K562 (cell line): ENCODE data around the gene HIVEP1. TPM values are rescaled to one million over a fixed set of nuclear protein-coding genes. Genes with fewer than 3 reads are reported as not detected.

Experiments used
- AFF4 ChIP-seq: sonication (generic); formaldehyde crosslinking; IDR thresholded peaks from 2 replicates; pipeline ENCODE4 v1.8.0; 2023; ENCODE audit warnings: mild to moderate bottlenecking, missing genetic modification reagents
- CEBPB ChIP-seq: fragments of 450-650 bp; IDR thresholded peaks from 2 replicates; pipeline ENCODE4 v1.6.1; 2016; ENCODE audit warnings: missing genetic modification characterization, missing compliant biosample characterization
- CREB5 ChIP-seq: fragments of 250-450 bp; sonication (Bioruptor Pico); IDR thresholded peaks from 2 replicates; pipeline ENCODE4 v1.5.0; 2020; ENCODE audit warnings: mild to moderate bottlenecking
- FIP1L1 ChIP-seq: fragments of 200-400 bp; formaldehyde crosslinking; IDR thresholded peaks from 2 replicates; pipeline ENCODE4 v1.6.1; 2018; ENCODE audit warnings: mild to moderate bottlenecking, low read depth, low read length; ENCODE audit not compliant: poor library complexity, severe bottlenecking
- HIVEP1 ChIP-seq: fragments of 250-450 bp; sonication (Bioruptor Pico); IDR thresholded peaks from 2 replicates; pipeline ENCODE4 v1.4.0; 2020; ENCODE audit warnings: mild to moderate bottlenecking
- KLF10 ChIP-seq: fragments of 250-450 bp; sonication (Bioruptor Pico); IDR thresholded peaks from 2 replicates; pipeline ENCODE4 v1.6.1; 2021; ENCODE audit warnings: matching md5 sums
- KLF16 ChIP-seq: IDR thresholded peaks from 2 replicates; pipeline ENCODE4 v1.6.1; 2016; ENCODE audit warnings: antibody characterized with exemption
- MAZ ChIP-seq, 2 experiments: fragments of 450-650 bp in 1 of 2; sonication (generic) in 1 of 2; formaldehyde crosslinking; IDR thresholded peaks in 1 of 2; conservative IDR thresholded peaks in 1 of 2; 2 replicates each; pipeline versions ENCODE4 v1.4.0 to v1.5.0; 2020; ENCODE audit warnings: mild to moderate bottlenecking in 1 of 2, missing genetic modification reagents in 1 of 2
- NCOA2 ChIP-seq, 2 experiments: fragments of 450-650 bp; IDR thresholded peaks; 2 replicates each; pipeline ENCODE4 v1.6.1; 2018; ENCODE audit warnings: mild to moderate bottlenecking in 2 of 2, moderate library complexity in 1 of 2; ENCODE audit not compliant: partially characterized antibody in 2 of 2
- RBBP5 ChIP-seq: fragments of 200-600 bp; sonication (generic); IDR thresholded peaks from 2 replicates; pipeline ENCODE4 v1.6.1; 2012; ENCODE audit warnings: borderline replicate concordance, mild to moderate bottlenecking, low read length, control low read depth, inconsistent platforms; ENCODE audit not compliant: insufficient read depth, poor library complexity, severe bottlenecking
- SMAD4 ChIP-seq: fragments of 250-450 bp; sonication (Bioruptor Pico); conservative IDR thresholded peaks from 2 replicates; pipeline ENCODE4 v1.8.0; 2021; ENCODE audit warnings: inconsistent platforms, mild to moderate bottlenecking, moderate library complexity
- SPI1 ChIP-seq: IDR thresholded peaks from 2 replicates; pipeline ENCODE4 v1.6.1; 2011; ENCODE audit warnings: low read depth, low read length, control low read depth, borderline replicate concordance
- SRSF7 ChIP-seq: fragments of 200-400 bp; formaldehyde crosslinking; optimal IDR thresholded peaks from 2 replicates; pipeline ENCODE3; 2017; ENCODE audit warnings: mild to moderate bottlenecking, low read depth, low read length
- ZNF277 ChIP-seq: fragments of 250-450 bp; sonication (Bioruptor Pico); IDR thresholded peaks from 2 replicates; pipeline ENCODE4 v1.8.0; 2022; ENCODE audit warnings: inconsistent platforms, mild to moderate bottlenecking, moderate library complexity, borderline replicate concordance
- ZNF324 ChIP-seq: fragments of 250-450 bp; sonication (Bioruptor Pico); IDR thresholded peaks from 2 replicates; pipeline ENCODE4 v1.4.0; 2020; ENCODE audit warnings: mild to moderate bottlenecking
- ZNF431 ChIP-seq: sonication (generic); formaldehyde crosslinking; IDR thresholded peaks from 2 replicates; pipeline ENCODE4 v1.8.0; 2022; ENCODE audit warnings: mild to moderate bottlenecking, missing genetic modification reagents
- polyA plus RNA-seq, 8 experiments: library from polyadenylated mRNA; depleted of rRNA in 4 of 8; stranded (reverse) in 5 of 8; unstranded in 3 of 8; fragments of >200 nt; fragmentation: Nextera tagmentation in 2 of 8; fragmentation: Illumina TruSeq in 1 of 8; extraction: Ambion mirVana in 2 of 8; extraction: Trizol in 1 of 8; gene quantifications; 2 replicates each; pipeline versions ENCODE4 v1.2.1 to v1.2.3, GENCODE V29; 2011 to 2014; ENCODE audit warnings: inconsistent platforms in 1 of 8, missing spikeins in 1 of 8
- total RNA-seq, 7 experiments: library from RNA; depleted of rRNA in 6 of 7; stranded (reverse); fragments of >200 nt in 6 of 7; fragmentation: Illumina TruSeq in 2 of 7; extraction: Trizol in 2 of 7; gene quantifications; 2 replicates each; pipeline versions ENCODE4 v1.2.1 to v1.2.3, GENCODE V29; 2011 to 2021; ENCODE audit warnings: low replicate concordance in 1 of 7
- TF ChIP-seq, protein P1 (sequence below): fragments of 250-450 bp; sonication (Bioruptor Pico); IDR thresholded peaks from 2 replicates; pipeline ENCODE4 v1.5.0; 2022; ENCODE audit warnings: mild to moderate bottlenecking

The HIVEP1 gene
- total and polyA plus RNA-seq, 9 of the 15 experiments (the other 6 are each of a cell fraction or from before 2014, with no cell fraction given), result 6.0 to 33.3 (median 21.7) TPM

- no peak for TF ChIP-seq CREB5 (CRISPR knock-in tag)
- no peak for TF ChIP-seq KLF16
- 0 out of 2 replicates have a peak, but pooled peaks have one; percentile 27 for TF ChIP-seq SMAD4 (CRISPR knock-in tag)
- no peak for TF ChIP-seq HIVEP1 (CRISPR knock-in tag)
- TF ChIP-seq ZNF324, result no peak
- no peak for TF ChIP-seq AFF4 (CRISPR knock-in tag)
- TF ChIP-seq ZNF431 (CRISPR knock-in tag), result no peak
- no peak for TF ChIP-seq RBBP5
- no peak for TF ChIP-seq NCOA2 (IDR thresholded peaks at IDR 0.05; ENCODE audit: partially characterized antibody in 2 of 2)
- TF ChIP-seq CEBPB (tag), result peak; percentile 93
- peak; percentile 45; the same call in 1 of the 2 replicates for TF ChIP-seq SPI1
- TF ChIP-seq KLF10 (CRISPR knock-in tag), result no peak
- no peak for TF ChIP-seq MAZ (CRISPR knock-in tag; conservative IDR thresholded peaks at IDR 0.05 in 1 of 2, IDR thresholded peaks at IDR 0.05 in 1 of 2)
- TF ChIP-seq, protein P1, sequence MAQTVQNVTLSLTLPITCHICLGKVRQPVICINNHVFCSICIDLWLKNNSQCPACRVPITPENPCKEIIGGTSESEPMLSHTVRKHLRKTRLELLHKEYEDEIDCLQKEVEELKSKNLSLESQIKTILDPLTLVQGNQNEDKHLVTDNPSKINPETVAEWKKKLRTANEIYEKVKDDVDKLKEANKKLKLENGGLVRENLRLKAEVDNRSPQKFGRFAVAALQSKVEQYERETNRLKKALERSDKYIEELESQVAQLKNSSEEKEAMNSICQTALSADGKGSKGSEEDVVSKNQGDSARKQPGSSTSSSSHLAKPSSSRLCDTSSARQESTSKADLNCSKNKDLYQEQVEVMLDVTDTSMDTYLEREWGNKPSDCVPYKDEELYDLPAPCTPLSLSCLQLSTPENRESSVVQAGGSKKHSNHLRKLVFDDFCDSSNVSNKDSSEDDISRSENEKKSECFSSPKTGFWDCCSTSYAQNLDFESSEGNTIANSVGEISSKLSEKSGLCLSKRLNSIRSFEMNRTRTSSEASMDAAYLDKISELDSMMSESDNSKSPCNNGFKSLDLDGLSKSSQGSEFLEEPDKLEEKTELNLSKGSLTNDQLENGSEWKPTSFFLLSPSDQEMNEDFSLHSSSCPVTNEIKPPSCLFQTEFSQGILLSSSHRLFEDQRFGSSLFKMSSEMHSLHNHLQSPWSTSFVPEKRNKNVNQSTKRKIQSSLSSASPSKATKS (CRISPR knock-in tag), result no peak
- no peak for TF ChIP-seq FIP1L1
- no peak for TF ChIP-seq SRSF7
- TF ChIP-seq ZNF277 (CRISPR knock-in tag), result no peak
These were observed 21.7 kb downstream of the HIVEP1 start (continued) for GRCh38 chr6:12033770-12034169.
